ENCODE data around the gene MBNL3. TPM values are rescaled to one million over a fixed set of nuclear protein-coding genes. Genes with fewer than 3 reads are reported as not detected.

The MBNL3 gene
- total RNA-seq, 4 donors from 2014 or later, result 11.3 to 41.2 (median 28.9) TPM

GRCh38 chrX:132330156-132330729, 158.6 kb downstream of the MBNL3 start:
- no peak for TF ChIP-seq CTCF (IDR thresholded peaks at IDR 0.05; ENCODE audit: low read depth)

Data from subcutaneous adipose tissue (tissue), 4 donors.